Measurements from ENCODE around the gene SDK1.

DNA sequence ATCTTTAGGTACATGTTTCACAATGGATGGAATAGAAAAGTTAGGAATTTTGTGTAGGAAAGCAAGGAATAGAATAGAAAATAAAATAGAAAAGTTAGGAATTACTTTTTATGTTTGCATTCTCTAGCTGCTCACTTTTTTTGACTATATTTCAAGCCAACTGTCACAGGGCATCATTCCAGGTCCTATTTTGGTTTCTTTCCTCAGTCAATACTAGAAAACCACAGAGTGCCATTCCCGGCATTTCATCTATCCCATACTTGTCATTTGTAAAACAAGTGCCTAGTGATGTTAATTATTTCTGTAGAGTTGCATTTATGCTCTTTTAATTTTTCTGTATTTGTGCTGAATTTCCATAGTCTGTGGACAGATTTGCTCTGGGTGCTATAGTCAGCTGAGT, 66.2 kb downstream of the SDK1 start:
- TF ChIP-seq, protein P1, sequence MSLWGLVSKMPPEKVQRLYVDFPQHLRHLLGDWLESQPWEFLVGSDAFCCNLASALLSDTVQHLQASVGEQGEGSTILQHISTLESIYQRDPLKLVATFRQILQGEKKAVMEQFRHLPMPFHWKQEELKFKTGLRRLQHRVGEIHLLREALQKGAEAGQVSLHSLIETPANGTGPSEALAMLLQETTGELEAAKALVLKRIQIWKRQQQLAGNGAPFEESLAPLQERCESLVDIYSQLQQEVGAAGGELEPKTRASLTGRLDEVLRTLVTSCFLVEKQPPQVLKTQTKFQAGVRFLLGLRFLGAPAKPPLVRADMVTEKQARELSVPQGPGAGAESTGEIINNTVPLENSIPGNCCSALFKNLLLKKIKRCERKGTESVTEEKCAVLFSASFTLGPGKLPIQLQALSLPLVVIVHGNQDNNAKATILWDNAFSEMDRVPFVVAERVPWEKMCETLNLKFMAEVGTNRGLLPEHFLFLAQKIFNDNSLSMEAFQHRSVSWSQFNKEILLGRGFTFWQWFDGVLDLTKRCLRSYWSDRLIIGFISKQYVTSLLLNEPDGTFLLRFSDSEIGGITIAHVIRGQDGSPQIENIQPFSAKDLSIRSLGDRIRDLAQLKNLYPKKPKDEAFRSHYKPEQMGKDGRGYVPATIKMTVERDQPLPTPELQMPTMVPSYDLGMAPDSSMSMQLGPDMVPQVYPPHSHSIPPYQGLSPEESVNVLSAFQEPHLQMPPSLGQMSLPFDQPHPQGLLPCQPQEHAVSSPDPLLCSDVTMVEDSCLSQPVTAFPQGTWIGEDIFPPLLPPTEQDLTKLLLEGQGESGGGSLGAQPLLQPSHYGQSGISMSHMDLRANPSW (CRISPR knock-in tag; conservative IDR thresholded peaks at IDR 0.05; ENCODE audit: low read depth) = no peak
- TF ChIP-seq ZNF263 (CRISPR knock-in tag; IDR thresholded peaks at IDR 0.05; ENCODE audit: low read depth) = no peak
- TF ChIP-seq, protein P2, sequence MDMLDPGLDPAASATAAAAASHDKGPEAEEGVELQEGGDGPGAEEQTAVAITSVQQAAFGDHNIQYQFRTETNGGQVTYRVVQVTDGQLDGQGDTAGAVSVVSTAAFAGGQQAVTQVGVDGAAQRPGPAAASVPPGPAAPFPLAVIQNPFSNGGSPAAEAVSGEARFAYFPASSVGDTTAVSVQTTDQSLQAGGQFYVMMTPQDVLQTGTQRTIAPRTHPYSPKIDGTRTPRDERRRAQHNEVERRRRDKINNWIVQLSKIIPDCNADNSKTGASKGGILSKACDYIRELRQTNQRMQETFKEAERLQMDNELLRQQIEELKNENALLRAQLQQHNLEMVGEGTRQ (CRISPR knock-in tag; IDR thresholded peaks at IDR 0.05) = no peak

All from WTC11 (cell line).